IPS-20b (cell line): ENCODE data around the gene ABCD2.
"Not testable (repeated sequence)": the region's sequence is repeated elsewhere in the genome, so short reads cannot be mapped to it uniquely, and the experiment has no call there.

Experiments
- H3K27ac ChIP-seq: one replicate; pipeline ENCODE4 v1.5.1; 2013; ENCODE audit warnings: low read length
- H3K27me3 ChIP-seq: 2 replicates; pipeline ENCODE4 v1.6.1; 2013; ENCODE audit warnings: mild to moderate bottlenecking, low read length, inconsistent platforms; ENCODE audit not compliant: insufficient read depth
- H3K36me3 ChIP-seq: 2 replicates; pipeline ENCODE4 v1.6.1; 2013; ENCODE audit warnings: low read depth, mild to moderate bottlenecking, inconsistent platforms, low read length, moderate library complexity; ENCODE audit not compliant: insufficient read depth
- H3K4me1 ChIP-seq: 2 replicates; pipeline ENCODE4 v1.6.1; 2013; ENCODE audit warnings: mild to moderate bottlenecking, control low read depth, inconsistent platforms, low read length, moderate library complexity; ENCODE audit not compliant: insufficient read depth
- H3K4me3 ChIP-seq: 2 replicates; pipeline ENCODE4 v1.5.1; 2013; ENCODE audit warnings: mild to moderate bottlenecking, low read length, inconsistent platforms
- H3K9ac ChIP-seq: 2 replicates; pipeline ENCODE4 v1.6.1; 2013; ENCODE audit warnings: low read depth, mild to moderate bottlenecking, inconsistent platforms, low read length, moderate library complexity
- H3K9me3 ChIP-seq: 2 replicates; pipeline ENCODE4 v1.6.1; 2013; ENCODE audit warnings: mild to moderate bottlenecking, low read depth, low read length, inconsistent platforms; ENCODE audit not compliant: insufficient read depth

ABCD2 gene

GRCh38 chr12:39610436-39611025 lies 9.1 kb downstream of the ABCD2 start:
- no peaks in the 10 kb centered on the region for H3K36me3 ChIP-seq
- no peak overlapping the region for H3K27ac ChIP-seq
- no peaks in the 10 kb centered on the region for H3K9me3 ChIP-seq
- H3K4me3 ChIP-seq, result no peak overlapping the region
- no peaks in the 10 kb centered on the region for H3K27me3 ChIP-seq
- no peak overlapping the region for H3K9ac ChIP-seq
- H3K4me1 ChIP-seq, result peaks cover 2% of the 10 kb centered on the region

- H3K27me3 ChIP-seq, result no peaks in the 10 kb centered on the region
- H3K27ac ChIP-seq, result no peak overlapping the region
- no peaks in the 10 kb centered on the region for H3K36me3 ChIP-seq
- no peaks in the 10 kb centered on the region for H3K9me3 ChIP-seq
- H3K9ac ChIP-seq, result no peak overlapping the region
- H3K4me1 ChIP-seq, result peaks cover 3% of the 10 kb centered on the region
- H3K4me3 ChIP-seq, result no peak overlapping the region
Measured at GRCh38 chr12:39606712-39607423, 12.7 kb downstream of the ABCD2 start.

GRCh38 chr12:39605996-39606395 lies 13.6 kb downstream of the ABCD2 start:
- Histone ChIP-seq H3K9ac (no peak overlapping the region), H3K36me3 (no peaks in the 10 kb centered on the region), H3K4me3 (no peak overlapping the region), H3K9me3 (no peaks in the 10 kb centered on the region), H3K27ac (no peak overlapping the region), H3K27me3 (no peaks in the 10 kb centered on the region), H3K4me1 (peaks cover 3% of the 10 kb centered on the region)

GRCh38 chr12:39605501-39605900 lies 14.1 kb downstream of the ABCD2 start:
- Histone ChIP-seq H3K4me3 (no peak overlapping the region), H3K9ac (no peak overlapping the region), H3K4me1 (peaks cover 3% of the 10 kb centered on the region), H3K27ac (no peak overlapping the region), H3K27me3 (no peaks in the 10 kb centered on the region), H3K36me3 (no peaks in the 10 kb centered on the region), H3K9me3 (no peaks in the 10 kb centered on the region)

- peaks cover 3% of the 10 kb centered on the region for H3K4me1 ChIP-seq
- H3K27me3 ChIP-seq, result no peaks in the 10 kb centered on the region
- no peak overlapping the region for H3K4me3 ChIP-seq
- H3K27ac ChIP-seq, result no peak overlapping the region
- no peaks in the 10 kb centered on the region for H3K9me3 ChIP-seq
- no peak overlapping the region for H3K9ac ChIP-seq
- H3K36me3 ChIP-seq, result no peaks in the 10 kb centered on the region
Measured at GRCh38 chr12:39603065-39603464, 16.5 kb downstream of the ABCD2 start.

- not testable (repeated sequence) for H3K9me3 ChIP-seq, H3K36me3 ChIP-seq, H3K4me1 ChIP-seq, H3K9ac ChIP-seq, H3K27ac ChIP-seq, H3K4me3 ChIP-seq, H3K27me3 ChIP-seq
Measured at GRCh38 chr12:39601951-39602350, 17.7 kb downstream of the ABCD2 start.

- Histone ChIP-seq H3K4me3 (no peak overlapping the region), H3K9me3 (no peaks in the 10 kb centered on the region), H3K27ac (no peak overlapping the region), H3K36me3 (no peaks in the 10 kb centered on the region), H3K27me3 (no peaks in the 10 kb centered on the region), H3K4me1 (no peaks in the 10 kb centered on the region), H3K9ac (no peak overlapping the region)
Measured at GRCh38 chr12:39595928-39596327, 23.7 kb downstream of the ABCD2 start.

GRCh38 chr12:39592295-39592694 lies 27.3 kb downstream of the ABCD2 start:
- Histone ChIP-seq H3K4me3 (no peak overlapping the region), H3K27me3 (no peaks in the 10 kb centered on the region), H3K4me1 (no peaks in the 10 kb centered on the region), H3K9me3 (no peaks in the 10 kb centered on the region), H3K9ac (no peak overlapping the region), H3K27ac (no peak overlapping the region), H3K36me3 (no peaks in the 10 kb centered on the region)

- no peaks in the 10 kb centered on the region for H3K27me3 ChIP-seq
- H3K4me1 ChIP-seq, result no peaks in the 10 kb centered on the region
- H3K9ac ChIP-seq, result no peak overlapping the region
- H3K9me3 ChIP-seq, result no peaks in the 10 kb centered on the region
- no peak overlapping the region for H3K27ac ChIP-seq
- no peak overlapping the region for H3K4me3 ChIP-seq
- H3K36me3 ChIP-seq, result no peaks in the 10 kb centered on the region
Measured at GRCh38 chr12:39588348-39588747, 31.3 kb downstream of the ABCD2 start.

- Histone ChIP-seq H3K4me3 (no peak overlapping the region), H3K27me3 (no peaks in the 10 kb centered on the region), H3K27ac (no peak overlapping the region), H3K36me3 (no peaks in the 10 kb centered on the region), H3K9ac (no peak overlapping the region), H3K9me3 (no peaks in the 10 kb centered on the region), H3K4me1 (no peaks in the 10 kb centered on the region)
Measured at GRCh38 chr12:39587225-39587624, 32.4 kb downstream of the ABCD2 start.

GRCh38 chr12:39586816-39587215 lies 32.8 kb downstream of the ABCD2 start:
- H3K9me3 ChIP-seq, result no peaks in the 10 kb centered on the region
- H3K27me3 ChIP-seq, result no peaks in the 10 kb centered on the region
- no peaks in the 10 kb centered on the region for H3K36me3 ChIP-seq
- no peak overlapping the region for H3K4me3 ChIP-seq
- no peaks in the 10 kb centered on the region for H3K4me1 ChIP-seq
- no peak overlapping the region for H3K27ac ChIP-seq
- no peak overlapping the region for H3K9ac ChIP-seq

GRCh38 chr12:39581592-39581991 lies 38.0 kb downstream of the ABCD2 start:
- Histone ChIP-seq H3K4me3 (no peak overlapping the region), H3K27ac (no peak overlapping the region), H3K27me3 (no peaks in the 10 kb centered on the region), H3K9me3 (no peaks in the 10 kb centered on the region), H3K36me3 (no peaks in the 10 kb centered on the region), H3K4me1 (no peaks in the 10 kb centered on the region), H3K9ac (no peak overlapping the region)
